ENCODE results near the gene CYSTM1.

CYSTM1 gene

GRCh38 chr5:140235791-140236551, 61.0 kb downstream of the CYSTM1 start:
- TF ChIP-seq CTCF (IDR thresholded peaks at IDR 0.05; ENCODE audit: low read depth, low read length): no peak
- DNase-seq (ENCODE audit: low read depth, low spot score): no peak
- in situ Hi-C loops (cut with HindIII; ENCODE audit: low sequenced_read_pairs): no loop called here
- H3K4me3 ChIP-seq (ENCODE audit: low read depth, low read length): no peak overlapping the region

GRCh38 chr5:140236891-140237598, 62.1 kb downstream of the CYSTM1 start:
- no peak for TF ChIP-seq CTCF (IDR thresholded peaks at IDR 0.05; ENCODE audit: low read depth, low read length)
- H3K4me3 ChIP-seq (ENCODE audit: low read depth, low read length): no peak overlapping the region
- no peak for DNase-seq (ENCODE audit: low read depth, low spot score)
- in situ Hi-C loops (cut with HindIII; ENCODE audit: low sequenced_read_pairs): no loop called here

- DNase-seq (ENCODE audit: low read depth, low spot score): no peak
- TF ChIP-seq CTCF (IDR thresholded peaks at IDR 0.05; ENCODE audit: low read depth, low read length): no peak
- no peak overlapping the region for H3K4me3 ChIP-seq (ENCODE audit: low read depth, low read length)
- in situ Hi-C loops (cut with HindIII; ENCODE audit: low sequenced_read_pairs): no loop called here
Measured at GRCh38 chr5:140238756-140239155, 63.8 kb downstream of the CYSTM1 start.

GRCh38 chr5:140239461-140239860, 64.5 kb downstream of the CYSTM1 start:
- DNase-seq (ENCODE audit: low read depth, low spot score): no peak
- TF ChIP-seq CTCF (IDR thresholded peaks at IDR 0.05; ENCODE audit: low read depth, low read length): no peak
- in situ Hi-C loops (cut with HindIII; ENCODE audit: low sequenced_read_pairs): no loop called here
- no peak overlapping the region for H3K4me3 ChIP-seq (ENCODE audit: low read depth, low read length)

GRCh38 chr5:140239939-140240700, 65.1 kb downstream of the CYSTM1 start:
- H3K4me3 ChIP-seq (ENCODE audit: low read depth, low read length): no peak overlapping the region
- peak; percentile 84 for TF ChIP-seq CTCF (IDR thresholded peaks at IDR 0.05; ENCODE audit: low read depth, low read length)
- peak; percentile 74 for DNase-seq (ENCODE audit: low read depth, low spot score)
- in situ Hi-C loops (cut with HindIII; ENCODE audit: low sequenced_read_pairs): no loop called here

GRCh38 chr5:140240987-140241706, 66.2 kb downstream of the CYSTM1 start:
- peak; percentile 95 for DNase-seq (ENCODE audit: low read depth, low spot score)
- TF ChIP-seq CTCF (IDR thresholded peaks at IDR 0.05; ENCODE audit: low read depth, low read length): no peak
- in situ Hi-C loops (cut with HindIII; ENCODE audit: low sequenced_read_pairs): no loop called here
- no peak overlapping the region for H3K4me3 ChIP-seq (ENCODE audit: low read depth, low read length)
